Activated CD4-positive, CD25-positive, alpha-beta regulatory T cell treated with anti-CD3 and anti-CD28 coated beads, Interleukin-2, amount 50 U/mL, for 16 hours (primary cell): Measurements from ENCODE around the gene CD9.

Source experiments
- DNase-seq: peaks from one replicate; pipeline ENCODE4 v3.0.0-alpha.2; 2020; ENCODE audit warnings: low read depth, low spot score

Gene CD9

DNA sequence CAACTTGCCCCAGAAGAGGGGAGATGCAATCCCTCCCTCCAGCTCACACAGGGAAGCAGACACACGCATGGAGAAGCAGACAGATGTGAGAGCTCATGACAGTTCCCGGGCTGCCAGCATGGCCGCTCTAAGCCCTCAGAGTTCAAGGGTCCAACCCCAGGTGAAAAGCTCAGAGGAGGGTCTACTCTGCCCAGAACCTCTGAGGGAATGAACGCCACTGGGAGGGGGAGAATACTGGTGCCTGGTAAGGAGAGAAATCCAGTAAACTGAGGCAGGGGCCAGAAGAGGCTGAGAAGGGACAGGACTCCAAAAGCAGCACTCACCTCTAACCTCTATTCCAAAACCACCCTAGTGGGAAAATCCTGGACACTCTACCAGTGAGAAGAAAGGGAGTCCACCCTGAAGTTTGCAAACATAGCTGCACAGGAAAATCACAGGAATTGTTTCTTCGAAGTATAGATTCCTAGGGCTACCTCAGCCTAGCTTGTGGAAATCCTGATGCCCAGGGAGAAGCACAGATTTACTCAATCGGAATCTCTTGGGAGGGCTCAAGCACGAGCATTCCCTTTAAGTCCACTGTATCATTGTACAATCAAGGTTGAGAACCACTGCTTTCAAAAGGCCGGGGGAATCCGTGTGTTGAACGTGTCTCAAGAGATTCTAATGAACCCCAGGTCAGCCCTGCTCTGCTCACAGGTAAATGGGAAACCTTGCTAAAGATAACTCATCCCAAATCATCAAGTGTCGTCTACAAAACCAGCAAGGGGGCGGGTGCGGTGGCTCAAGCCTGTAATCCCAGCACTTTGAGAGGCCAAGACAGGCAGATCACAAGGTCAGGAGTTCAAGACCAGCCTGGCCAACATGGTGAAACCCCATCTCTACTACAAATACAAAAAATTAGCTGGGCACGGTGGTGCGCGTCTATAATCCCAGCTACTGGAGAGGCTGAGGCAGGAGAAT is 76.0 kb downstream of the CD9 start:
- DNase-seq = no peak

DNA sequence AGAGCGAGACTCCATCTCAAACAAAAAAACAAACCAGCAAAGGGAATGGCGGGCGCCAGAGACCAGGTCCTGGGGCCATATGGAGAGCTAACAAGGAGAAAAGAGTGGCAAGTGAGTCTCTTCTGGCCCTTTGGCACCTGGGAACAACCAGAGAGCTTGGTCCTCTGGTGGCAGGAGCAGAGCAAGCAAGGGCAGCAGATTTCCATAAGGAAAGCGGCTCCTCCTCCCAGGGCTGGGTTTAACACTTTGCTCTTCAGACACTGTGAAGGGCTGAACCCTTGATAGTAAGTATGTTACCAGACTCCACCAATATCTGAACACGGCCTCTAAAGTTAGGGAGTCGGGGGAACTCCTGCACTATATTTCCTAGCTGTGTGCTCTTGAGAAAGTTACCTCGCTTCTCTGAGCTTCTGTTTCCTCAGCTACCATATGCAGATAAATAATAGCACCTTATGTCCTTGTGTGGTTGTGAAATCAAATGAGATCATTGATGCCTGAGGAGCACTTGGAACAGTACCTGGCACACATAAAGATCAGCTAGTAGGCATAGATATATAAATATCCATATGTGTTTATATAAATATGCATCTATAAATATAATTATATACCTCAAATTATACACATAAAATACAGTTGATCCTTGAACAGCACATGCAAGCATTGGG is 76.9 kb downstream of the CD9 start:
- no peak for DNase-seq

DNA sequence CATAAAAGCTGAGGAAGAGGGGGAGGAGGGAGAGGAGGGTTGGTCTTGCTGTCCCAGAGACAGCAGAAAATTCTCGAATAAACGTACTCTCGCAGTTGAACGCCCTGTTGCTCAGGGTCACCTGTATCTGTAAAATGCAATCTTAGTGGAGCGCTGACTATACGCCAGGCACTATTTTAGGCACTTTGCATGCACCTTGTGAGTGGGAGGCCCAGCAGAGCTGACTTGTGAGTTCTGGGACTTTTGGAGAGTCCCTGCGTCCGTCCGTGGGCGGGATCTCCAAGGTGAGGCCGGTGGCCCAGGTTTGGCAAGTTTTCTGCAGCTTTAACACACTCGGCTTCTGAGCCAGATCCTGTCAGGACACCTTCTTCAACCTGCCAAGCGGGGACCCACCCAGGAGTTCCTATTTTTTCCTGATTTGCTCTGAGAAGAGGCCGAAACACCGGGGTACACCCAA is 77.8 kb downstream of the CD9 start:
- no peak for DNase-seq

DNA sequence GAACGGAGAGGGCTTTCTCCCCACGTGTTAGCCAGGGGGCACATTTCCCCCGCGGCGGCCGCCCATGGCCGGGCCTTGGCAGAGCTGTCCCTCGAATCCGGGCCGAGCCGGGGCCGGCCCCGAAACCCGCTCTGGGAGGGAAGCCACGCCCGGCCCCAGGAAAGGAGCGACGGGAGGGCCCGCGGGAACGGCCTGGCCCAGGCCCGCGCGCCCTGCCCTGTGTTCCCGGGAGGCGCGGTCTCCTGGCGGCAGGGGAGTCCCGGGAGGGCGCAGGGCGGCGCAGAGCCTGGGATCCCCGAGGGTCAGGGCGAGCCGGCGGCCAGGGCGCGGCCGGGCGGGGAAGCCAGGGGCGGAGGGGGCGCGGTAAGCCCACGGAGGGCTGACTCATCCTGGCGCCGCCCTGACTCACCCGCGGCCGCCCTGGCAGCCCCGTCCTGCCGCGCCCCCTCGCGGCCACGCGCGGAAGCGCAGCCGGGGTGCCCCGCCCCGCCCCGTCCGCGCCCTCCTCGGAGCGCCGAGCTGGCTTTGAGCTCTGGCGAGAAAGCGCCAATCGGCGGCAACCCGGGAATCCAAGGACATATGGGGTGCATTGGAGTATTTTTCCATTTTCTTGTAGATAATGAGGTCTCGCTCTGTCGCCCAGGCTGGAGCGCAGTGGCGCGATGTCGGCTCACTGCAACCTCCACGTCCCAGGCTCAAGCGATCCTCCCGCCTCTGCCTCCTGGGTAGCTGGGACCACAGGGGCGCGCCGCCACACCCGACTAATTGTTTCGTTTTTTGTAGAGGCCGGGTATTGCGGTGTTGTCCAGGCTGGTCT is 78.4 kb downstream of the CD9 start:
- peak; percentile 60 for DNase-seq

DNA sequence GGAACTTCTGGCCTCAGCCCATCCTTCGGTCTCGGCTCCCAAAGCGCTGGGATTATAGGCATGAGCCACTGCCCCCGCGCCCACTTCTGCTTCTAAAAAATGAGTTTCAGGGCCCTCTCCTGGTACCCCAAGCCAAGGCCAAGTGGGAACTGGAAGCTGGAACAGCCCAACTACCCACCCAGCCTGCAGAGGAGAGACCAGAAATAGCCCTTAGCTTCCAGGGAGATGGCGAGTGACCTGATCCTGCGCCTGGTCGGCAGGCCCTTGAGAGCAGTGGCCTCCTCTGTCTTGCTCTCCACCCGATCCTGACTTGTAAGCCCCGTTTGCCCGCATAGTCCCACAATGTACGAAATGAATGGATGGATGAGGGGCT is 79.0 kb downstream of the CD9 start:
- DNase-seq = no peak

DNA sequence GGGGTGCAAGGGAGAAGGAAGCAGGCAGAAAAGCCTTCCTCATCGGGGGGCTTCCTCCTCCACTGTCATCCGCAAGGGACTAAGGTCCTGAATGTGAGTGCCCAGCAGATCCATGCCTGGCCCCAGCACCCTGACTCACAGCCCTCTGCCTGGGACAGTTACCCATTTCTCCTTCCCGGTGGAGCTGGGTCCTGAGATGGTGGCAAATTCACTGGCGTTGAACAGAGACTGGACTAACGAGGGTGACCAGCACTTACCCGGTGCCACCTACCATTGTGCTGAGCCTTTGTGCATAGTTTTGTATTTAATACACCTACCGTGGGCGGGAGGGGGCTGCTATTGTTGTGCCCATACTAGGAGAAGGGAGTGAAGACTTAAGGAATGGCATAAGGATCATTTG is 79.4 kb downstream of the CD9 start:
- no peak for DNase-seq

DNA sequence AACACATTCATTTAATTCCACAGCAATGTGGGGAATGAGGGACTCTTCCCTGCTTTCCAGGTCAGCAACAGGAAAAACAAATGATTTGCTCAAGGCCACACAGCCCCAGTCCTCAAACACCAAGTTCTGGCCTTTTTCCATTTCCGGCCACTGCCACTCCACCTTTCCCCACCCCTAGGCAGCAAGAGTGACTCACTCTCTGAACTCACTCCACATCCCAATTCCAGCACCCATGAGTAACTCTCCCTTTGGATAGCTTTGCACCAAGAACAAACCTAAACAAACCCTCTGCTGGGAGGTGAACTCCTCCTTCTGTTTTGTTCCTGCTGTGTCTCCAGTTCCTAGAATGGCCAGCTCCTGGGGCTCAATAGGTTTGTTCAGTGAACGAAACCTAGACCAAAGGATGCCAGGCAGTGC is 79.9 kb downstream of the CD9 start:
- no peak for DNase-seq

DNA sequence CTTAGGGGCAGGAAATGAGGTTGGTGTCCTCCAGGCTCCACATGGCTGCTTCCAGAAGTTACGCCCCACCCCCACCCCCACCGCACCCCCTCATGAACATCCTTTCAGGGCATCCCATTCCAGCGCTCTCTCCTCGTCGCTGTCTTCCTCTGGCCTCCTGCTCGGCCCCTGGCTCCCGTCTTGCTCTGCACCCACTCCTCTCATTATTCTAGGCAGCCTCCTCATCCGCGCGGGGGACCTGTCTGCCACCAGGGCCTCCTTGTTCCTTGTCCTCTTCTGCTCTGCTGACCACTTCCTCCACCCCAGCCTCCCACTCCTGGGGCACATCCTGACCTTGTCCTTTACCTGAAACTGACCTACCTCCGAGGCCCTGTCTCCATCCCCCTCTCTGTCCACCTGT is 80.5 kb downstream of the CD9 start:
- DNase-seq = no peak

DNA sequence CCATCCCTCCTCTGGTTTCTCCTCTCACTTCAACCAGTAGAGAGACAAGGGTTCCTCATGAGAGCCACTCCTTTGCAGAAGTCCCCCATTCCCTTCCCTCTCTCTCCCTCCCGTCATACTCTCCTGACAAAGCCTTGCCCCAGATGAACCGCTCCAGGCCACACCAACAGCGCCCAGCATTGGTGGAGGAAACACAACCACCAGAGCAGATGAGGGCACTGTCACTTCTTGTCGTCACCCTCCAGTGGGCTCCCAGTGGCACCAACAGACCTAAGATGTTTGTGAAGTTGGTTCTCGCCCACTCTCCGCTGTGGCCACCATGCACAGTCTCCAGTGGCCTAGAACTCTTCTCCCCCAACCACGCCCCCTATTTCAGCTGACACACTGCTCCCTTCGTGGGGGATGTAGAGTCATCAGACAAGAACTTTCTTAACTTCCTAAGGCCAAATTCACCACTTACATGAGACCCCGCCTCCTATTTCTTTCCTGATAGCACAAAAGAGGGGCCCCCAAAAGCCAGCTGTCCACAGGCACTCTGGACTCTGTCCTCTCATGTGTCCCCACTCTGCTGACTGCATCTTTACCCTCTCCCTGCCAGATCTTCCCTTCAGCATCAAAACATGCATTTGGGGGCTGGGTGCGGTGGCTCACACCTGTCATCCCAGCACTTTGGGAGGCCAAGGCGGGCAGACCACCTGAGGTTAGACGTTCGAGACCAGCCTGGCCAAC is 81.0 kb downstream of the CD9 start:
- DNase-seq = no peak

DNA sequence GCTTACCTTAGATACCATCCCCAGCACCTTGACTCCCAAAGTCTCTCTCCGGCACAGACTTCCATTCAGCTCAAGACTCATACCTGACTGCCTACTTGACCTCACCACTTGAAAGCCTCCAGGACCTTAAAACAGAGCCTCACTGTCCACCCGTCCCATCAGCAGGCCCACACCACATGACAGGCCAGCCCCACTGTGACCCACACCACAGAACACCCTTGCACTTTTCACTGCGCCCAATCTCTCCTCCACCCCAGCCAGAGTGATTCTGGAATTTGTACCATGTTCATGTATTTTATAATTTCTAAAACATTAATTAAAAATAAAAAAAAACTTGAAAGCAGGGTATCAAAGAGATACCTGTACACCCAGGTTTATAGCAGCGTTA is 82.2 kb downstream of the CD9 start:
- no peak for DNase-seq

DNA sequence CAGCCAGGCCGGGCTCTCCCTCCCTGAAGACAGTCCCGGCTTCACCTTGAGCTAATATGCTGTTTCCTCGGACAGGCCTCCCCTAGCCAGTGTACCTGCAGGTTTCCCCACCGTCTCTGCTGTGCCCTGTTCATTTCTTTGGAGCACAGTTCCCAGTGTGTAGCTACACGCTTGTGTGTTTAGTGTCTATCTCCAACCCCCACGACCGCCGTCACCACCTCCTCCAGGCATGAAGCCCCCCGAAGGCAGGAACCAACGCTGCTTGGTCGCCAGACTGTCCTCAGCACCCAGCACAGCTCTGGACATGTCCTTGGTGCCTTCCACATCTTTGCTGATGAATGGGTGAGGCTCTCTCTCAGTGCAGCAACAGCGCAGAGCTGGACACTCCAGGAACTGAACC is 84.1 kb downstream of the CD9 start:
- no peak for DNase-seq

DNA sequence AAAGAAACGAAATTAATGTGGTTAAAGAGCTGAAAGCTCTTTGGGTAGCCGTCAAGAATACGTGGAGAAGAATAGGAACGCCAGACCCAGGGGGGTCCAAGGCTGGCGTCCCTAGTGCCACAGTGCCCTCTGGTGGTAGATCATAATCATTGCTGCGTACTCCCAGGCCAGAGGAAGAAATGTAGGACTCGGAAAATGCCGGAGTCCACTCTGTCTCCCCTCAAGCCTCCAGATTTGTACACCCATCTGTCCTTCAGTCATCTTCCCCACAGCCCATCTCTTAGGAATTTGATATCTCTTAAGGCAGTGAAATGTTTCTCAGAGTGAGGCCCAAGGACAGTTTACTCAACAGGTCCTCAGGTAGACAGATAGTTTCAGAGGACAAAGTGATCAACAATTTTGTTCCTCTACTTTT is 84.9 kb downstream of the CD9 start:
- peak; percentile 33 for DNase-seq

DNA sequence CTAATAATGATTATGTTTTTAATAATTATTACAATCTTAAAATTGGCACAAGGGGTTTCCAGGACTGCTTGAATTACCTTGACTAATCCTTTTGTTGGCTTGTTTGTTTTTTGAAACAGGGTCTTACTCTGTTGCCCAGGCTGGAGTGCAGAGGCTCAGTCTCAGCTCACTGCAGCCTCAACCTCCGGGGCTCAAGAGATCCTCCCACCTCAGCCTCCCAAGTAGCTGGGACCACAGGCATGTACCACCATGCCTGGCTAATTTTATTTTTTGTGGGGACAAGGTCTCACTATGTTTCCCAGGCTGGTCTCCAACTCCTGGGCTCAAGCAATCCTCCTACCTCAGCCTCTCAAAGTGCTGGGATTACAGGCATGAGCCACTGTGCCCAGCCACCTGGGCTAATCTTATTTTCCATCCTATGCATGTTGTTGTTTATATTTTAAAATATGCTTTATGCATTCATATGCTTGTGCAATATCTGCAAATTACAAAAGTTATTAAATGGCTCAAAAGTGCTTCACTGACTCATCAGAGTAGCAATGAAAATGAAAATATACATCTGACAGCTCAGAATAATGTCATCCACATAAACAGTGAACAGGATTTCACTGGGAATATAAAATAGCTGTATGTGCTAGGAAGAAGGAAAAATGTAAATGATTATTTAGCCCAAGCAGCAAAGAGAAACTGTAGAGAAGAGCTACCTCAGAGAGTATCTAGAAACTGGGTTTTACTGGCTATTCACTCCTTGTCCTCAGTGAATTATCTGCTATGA is 85.5 kb downstream of the CD9 start:
- DNase-seq = no peak
